IPS-18c (cell line): ENCODE measurements around the gene EPB41L2.
"Not testable (repeated sequence)": the region's sequence is repeated elsewhere in the genome, so short reads cannot be mapped to it uniquely, and the experiment has no call there.

Experiments
- H3K4me3 ChIP-seq: 2 replicates; pipeline ENCODE4 v1.7.0; 2013; ENCODE audit warnings: low read depth, mild to moderate bottlenecking, low read length, moderate library complexity; ENCODE audit not compliant: insufficient read depth
- H3K9me3 ChIP-seq: one replicate; pipeline ENCODE4 v1.6.1; 2013; ENCODE audit warnings: mild to moderate bottlenecking, low read length, moderate library complexity; ENCODE audit not compliant: control insufficient read depth, insufficient read depth

The EPB41L2 gene

DNA sequence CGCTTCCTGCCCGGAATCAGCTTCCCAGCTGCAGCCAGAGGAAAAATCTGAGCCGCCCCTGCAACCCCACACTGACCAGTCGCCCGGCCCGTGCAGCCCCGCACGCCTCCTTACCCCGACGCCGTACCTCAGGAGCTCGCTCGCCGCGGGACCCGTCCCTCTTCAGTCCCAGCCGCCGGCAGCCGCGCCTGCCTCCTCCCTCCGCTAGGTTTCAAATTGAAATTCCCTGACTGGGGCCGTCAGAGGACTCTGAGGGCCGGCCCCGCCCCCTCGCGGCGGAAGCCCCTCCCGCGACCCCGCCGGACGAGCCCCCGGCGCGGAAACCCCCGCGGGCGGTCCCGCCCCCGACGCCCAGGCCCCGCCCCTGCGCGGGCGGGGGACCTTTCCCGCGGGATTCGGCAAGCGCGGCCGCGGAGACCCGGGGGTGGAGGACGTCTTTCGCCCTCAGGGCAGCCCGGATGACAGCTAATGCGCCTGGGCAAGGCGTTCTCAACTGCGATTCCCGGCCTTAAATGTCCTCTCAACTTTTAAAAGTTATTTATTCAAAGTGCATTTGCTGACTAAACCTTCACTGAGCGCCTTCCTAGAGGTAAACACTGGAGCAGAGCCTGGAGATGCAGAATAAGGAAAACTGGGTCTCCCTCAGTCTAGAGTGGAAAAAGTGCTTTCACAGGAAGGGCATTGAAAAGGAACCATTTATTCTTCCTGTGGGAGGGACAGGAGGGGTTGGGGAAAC lies at the start of gene EPB41L2:
TSS of gene EPB41L2 (minus strand) at position 218 of the 736 bp plus-strand sequence. CDS start 106,760 bp downstream, outside the sequence.
- Histone ChIP-seq H3K9me3 (peaks cover 2% of the 10 kb centered on the region), H3K4me3 (peak within 1 kb of the TSS; percentile 76)

DNA sequence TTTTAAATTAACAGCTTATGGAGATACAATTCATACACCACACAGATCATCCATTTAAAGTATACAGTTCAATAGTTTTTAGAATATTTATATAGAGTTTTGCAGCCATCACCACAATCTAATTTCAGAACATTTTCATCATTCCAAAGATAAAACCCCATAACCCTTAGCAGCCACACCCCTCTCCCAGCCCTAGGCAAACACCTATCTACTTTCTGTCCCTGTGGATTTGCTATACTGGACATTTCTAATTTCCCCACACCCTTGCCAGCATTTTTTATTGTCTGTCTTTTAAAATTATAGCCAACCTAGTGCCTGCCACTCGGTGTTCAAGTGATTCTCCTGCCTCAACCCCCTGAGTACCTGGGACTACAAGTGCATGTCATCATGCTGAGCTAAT lies 49.2 kb upstream of the EPB41L2 start:
- H3K4me3 ChIP-seq: no peak overlapping the region
- no peaks in the 10 kb centered on the region for H3K9me3 ChIP-seq

DNA sequence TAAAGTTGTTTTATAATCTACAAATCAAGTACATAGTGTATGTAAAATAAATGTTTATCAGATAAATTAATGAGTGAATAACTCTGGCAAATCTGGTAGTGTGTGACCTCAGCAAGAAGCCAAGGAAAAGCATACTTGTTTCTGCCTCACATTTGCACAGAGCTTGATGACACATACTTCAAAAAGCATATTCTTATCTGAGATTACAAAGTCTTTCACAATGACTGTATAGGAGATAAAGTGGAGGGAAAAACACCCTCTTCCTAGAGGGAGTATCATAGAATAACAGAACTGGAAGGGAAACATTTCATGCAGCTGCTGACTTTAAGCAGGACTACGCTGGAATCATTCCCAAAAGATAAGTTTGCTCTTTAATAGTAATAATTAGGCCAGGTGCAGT lies 44.1 kb upstream of the EPB41L2 start:
- no peaks in the 10 kb centered on the region for H3K9me3 ChIP-seq
- H3K4me3 ChIP-seq: no peak overlapping the region

DNA sequence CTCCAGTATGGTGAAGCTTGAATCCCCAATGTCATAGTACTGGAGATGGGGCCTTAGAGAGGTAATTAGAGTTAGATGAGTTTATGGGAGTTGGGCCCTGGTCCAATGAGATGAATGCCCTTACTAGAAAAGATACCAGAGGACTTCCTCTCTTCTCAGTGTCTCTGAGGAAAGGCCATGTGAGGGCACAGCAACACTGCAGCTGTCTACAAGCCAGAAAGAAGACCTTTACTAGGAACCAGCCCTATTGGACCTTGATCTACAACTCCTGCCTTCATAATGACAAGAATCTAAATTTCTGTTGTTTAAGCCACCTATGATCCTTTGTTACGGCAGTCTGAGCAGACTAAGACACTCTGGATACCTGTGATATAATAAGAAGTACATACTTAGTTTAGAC lies 40.9 kb upstream of the EPB41L2 start:
- no peak overlapping the region for H3K4me3 ChIP-seq
- no peaks in the 10 kb centered on the region for H3K9me3 ChIP-seq

DNA sequence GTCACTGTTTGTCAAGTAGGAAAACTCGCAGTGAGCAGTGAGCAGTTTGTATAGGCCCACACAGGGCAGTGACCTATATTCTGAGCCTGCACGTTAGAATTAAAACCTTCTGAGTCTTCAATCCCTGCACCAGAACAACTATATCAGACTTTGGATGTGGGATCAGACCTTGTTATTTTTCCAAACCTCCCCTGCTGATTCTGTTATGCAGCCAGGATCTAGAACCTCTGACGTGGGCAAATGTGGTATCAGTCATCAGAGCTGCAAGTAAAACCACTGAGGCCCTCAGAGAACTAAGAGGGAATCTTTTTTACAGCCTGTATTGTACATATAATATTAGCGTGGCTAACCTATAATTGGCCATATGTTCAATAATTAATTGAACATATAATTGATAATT lies 40.3 kb upstream of the EPB41L2 start:
- Histone ChIP-seq H3K4me3 (no peak overlapping the region), H3K9me3 (no peaks in the 10 kb centered on the region)

DNA sequence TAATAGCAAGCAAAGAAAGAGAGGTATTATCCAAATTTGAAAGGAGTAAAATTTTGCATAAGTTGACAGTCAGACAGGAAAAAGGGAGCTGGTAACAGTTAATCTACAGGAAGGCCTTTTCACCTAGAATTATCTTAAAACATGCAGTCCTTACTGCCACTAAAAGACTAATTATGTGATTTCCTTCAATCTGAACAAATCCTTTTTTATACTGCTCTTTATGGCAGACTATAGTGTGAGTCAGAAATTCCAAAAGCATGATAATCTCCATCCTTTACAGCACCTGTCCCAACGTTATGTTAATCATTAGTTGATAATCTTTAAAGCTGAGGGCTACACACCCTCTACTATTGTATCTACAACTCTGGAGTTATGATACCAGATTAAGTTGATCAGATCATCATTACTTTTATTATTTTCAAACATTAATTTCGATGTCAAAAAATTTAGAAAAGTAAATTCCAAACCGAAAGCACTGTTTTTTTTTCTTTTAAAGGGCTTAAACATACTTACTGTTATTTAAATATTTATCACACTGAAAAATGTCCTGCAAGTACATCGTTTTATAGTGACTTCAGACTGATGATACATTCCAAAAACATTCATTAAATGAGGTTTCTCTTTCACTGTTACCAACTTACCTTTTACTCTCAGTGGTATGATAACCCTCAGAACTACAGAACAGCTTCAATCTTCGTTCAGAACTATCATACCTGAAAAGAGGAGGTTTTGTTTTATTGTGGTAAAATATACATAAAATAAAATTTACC lies 39.1 kb upstream of the EPB41L2 start:
- H3K9me3 ChIP-seq: no peaks in the 10 kb centered on the region
- H3K4me3 ChIP-seq: no peak overlapping the region

DNA sequence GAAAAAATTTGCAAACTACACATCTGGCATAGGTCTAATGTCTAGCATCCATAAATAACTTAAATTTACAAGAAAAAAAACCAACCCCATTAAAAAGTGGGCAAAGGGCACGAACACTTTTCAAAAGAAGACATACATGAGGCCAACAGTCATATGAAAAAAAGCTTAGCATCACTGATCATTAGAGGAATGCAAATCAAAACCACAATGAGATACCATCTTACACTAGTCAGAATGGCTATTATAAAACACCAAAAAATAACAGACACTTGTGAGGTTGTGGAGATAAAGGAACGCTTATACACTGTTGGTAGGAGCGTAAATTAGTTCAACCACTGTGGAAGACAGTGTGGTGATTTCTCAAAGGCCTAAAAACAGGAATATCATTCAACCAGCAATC lies 33.7 kb upstream of the EPB41L2 start:
- H3K4me3 ChIP-seq: no peak overlapping the region

DNA sequence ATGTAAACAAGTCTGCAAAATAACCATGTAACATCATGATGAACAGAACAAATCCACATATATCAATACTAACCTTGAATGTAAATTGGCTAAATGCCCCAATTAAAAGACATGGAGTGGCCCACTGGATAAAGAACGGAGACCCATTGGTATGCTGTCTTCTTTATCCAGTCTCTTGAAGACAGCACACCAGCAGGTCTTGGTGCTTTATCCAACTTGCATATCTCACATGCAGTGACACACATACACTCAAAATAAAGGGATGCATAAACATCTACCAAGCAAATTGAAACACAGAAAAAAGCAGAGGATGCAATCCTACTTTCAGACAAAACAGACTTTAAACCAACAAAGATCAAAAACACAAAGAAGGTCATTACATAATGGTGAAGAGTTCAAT lies 30.3 kb upstream of the EPB41L2 start:
- no peak overlapping the region for H3K4me3 ChIP-seq
- peaks cover 2% of the 10 kb centered on the region for H3K9me3 ChIP-seq

More for the DNA sequence above, 33.7 kb upstream of the EPB41L2 start:
- H3K9me3 ChIP-seq: peaks cover 2% of the 10 kb centered on the region

DNA sequence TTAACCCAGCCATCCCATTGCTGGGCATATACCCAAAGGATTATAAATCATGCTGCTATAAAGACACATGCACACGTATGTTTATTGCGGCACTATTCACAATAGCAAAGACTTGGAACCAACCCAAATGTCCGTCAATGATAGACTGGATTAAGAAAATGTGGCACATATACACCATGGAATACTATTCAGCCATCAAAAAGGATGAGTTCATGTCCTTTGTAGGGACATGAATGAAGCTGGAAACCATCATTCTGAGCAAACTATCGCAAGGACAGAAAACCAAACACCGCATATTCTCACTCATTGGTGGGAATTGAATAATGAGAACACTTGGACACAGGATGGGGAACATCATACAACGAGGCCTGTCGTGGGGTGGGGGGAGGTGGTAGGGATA lies 28.9 kb upstream of the EPB41L2 start:
- H3K9me3 ChIP-seq: not testable (repeated sequence)

DNA sequence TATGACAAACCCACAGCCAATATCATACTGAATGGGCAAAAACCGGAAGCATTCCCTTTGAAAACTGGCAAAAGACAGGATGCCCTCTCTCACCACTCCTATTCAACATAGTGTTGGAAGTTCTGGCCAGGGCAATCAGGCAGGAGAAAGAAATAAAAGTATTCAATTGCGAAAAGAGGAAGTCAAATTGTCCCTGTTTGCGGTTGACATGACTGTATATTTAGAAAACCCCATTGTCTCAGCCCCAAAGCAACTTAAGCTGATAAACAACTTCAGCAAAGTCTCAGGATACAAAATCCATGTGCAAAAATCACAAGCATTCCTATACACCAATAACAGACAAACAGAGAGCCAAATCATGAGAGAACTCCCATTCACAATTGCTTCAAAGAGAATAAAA lies 27.3 kb upstream of the EPB41L2 start:
- not testable (repeated sequence) for H3K9me3 ChIP-seq, H3K4me3 ChIP-seq

More for the DNA sequence above, 28.9 kb upstream of the EPB41L2 start:
- H3K4me3 ChIP-seq: not testable (repeated sequence)

DNA sequence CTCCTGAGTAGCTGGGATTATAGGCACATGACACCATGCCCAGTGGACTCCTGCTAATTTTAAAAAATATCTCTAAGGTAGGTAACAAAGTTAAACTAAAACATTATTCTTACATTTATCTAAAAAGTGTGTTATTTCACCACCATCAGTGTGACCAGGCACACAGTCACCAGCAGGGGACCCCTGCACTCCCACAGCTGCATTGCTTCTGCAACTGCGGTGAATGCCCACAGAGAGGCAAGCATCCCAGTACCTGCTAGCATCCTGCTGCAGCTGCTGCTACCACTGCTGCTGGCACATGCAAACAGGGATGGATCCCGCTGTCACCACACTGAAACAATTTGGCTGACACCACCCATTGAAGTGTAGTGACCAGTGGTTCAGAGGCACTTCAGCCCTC lies 21.9 kb upstream of the EPB41L2 start:
- H3K4me3 ChIP-seq: no peak overlapping the region

DNA sequence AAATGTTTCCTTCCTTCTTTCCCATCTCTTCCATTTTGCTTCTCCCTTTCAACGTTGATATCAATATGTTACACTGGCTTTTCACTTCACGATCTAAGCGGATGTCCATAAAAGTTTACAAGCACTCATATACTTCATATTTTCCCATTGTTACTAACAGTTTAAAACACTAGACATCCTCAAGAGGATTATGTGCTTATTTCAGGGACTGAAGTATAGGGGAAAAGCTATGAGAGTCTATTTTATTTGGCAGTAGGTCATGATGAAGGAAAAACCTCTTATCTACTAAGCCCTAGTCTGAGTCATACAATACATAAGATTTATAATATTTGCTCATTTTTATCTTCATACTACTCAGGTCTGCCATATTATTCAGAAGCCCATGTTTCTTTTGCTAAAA lies 20.6 kb upstream of the EPB41L2 start:
- Histone ChIP-seq H3K4me3 (no peak overlapping the region), H3K9me3 (peaks cover 3% of the 10 kb centered on the region)

More for the DNA sequence above, 21.9 kb upstream of the EPB41L2 start:
- peaks cover 3% of the 10 kb centered on the region for H3K9me3 ChIP-seq

DNA sequence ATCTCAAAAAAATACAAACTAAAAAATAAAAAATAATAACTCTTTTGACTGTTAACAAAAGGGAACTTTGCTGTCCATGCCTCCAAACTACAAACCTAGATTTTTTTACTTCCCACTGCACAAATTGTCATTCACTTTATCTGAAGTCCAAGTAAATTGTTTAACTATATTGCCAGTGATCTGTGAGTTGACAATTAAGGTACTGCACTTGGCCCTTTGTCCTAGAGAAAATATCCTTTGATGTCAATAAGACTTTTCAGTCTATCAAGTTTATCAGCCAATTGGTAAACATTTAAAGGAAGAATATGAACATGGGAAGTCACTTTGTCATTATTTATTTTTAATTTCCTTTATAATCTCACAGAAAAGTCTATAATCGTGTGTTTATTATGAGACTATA lies 19.3 kb upstream of the EPB41L2 start:
- Histone ChIP-seq H3K4me3 (no peak overlapping the region), H3K9me3 (peaks cover 3% of the 10 kb centered on the region)

DNA sequence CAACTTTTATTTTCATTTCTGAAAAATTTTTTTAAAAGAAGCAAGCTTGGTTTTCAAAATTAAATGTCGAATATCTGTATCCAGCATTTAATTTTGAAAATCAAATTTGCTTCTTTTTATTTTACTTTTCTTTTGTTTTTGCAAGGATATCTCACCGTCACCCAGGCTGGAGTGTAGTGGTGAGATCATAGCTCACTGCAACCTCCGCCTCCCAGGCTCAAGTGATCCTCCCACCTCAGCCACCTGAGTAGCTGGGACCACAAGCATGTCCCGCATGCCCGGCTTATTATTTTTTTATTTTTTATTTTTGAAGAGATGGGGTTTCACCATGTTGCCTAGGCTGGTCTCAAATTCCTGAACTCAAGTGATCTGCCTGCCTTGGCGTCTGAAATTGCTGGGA lies 17.0 kb upstream of the EPB41L2 start:
- H3K4me3 ChIP-seq: no peak overlapping the region
- no peaks in the 10 kb centered on the region for H3K9me3 ChIP-seq

DNA sequence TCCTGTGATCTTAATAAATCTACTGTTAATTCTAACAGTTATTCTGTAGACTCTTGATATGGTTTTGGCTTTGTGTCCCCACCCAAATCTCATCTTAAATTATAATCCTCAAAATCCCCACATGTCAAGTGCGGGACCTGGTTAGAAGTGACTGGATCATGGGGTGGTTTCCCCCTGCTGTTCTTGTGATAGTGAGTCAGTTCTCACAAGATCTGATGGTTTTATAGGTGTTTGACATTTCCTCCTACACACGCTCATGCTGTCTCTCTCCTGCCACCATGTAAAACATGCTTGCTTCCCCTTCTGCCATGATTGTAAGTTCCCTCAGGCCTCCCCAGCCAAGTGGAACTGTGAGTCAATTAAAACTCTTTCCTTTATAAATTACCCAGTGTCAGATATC lies 10.5 kb upstream of the EPB41L2 start:
- no peaks in the 10 kb centered on the region for H3K9me3 ChIP-seq

DNA sequence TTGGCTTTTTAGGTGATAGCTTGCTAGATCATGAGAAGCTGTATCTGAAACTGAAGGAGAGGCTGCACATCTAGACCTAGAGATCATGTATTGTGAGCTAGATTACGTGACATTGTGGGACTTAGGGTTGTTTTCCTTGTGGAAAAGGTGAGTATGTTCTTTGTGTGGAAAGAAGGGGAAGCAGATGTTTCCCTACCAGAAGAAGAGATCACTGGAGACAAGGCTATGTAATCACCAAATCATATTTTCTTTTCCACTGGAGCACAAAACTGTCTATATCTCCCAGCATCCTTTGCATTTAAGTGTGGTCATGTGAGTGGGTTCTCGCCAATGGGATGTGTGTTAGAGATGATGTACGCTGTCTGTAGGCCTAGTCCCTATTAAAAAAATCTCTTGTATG lies 7.0 kb upstream of the EPB41L2 start:
- no peak overlapping the region for H3K4me3 ChIP-seq
- H3K9me3 ChIP-seq: no peaks in the 10 kb centered on the region

More for the DNA sequence above, 10.5 kb upstream of the EPB41L2 start:
- H3K4me3 ChIP-seq: no peak overlapping the region

DNA sequence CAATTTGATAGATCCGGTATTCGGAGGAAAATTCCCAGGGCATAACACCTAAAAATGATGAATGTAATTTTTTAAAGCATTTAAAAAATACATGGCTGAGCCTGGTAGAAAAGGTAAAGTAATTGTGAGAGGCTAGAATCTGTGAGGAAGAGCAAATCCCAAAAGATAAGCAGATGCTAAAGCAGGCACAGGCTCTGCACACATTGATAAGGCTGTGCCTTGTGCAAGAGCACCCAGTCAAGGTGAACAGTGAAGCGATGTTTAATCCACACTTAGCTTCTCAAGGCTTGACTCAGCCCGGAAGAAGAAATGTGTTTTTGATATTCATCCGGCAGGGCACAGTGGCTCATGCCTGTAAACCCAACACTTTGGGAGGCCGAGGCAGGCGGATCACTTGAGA lies 5.1 kb upstream of the EPB41L2 start:
- no peaks in the 10 kb centered on the region for H3K9me3 ChIP-seq
- no peak overlapping the region for H3K4me3 ChIP-seq

DNA sequence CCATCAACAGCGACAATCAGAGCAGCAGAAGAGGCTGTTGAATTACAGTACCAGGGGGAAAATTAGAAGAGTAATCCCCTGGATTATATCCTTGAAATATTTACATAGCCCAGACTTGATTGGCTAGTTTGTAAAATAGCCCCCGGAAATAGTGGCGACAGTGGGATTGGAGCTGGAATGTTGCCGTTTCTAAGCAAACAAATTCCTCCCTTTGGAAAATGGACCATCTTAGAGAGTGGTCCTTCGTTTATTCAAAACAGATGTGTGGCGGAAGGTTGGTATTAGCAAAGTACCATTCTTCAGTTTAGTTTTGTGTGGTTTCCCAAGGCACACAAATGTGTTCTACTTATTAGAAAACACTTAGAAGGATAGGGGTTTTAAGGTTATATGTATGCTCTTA lies 4.5 kb upstream of the EPB41L2 start:
- Histone ChIP-seq H3K4me3 (no peak overlapping the region), H3K9me3 (no peaks in the 10 kb centered on the region)
